ENCODE results near the gene LRRC46.

The LRRC46 gene

DNA sequence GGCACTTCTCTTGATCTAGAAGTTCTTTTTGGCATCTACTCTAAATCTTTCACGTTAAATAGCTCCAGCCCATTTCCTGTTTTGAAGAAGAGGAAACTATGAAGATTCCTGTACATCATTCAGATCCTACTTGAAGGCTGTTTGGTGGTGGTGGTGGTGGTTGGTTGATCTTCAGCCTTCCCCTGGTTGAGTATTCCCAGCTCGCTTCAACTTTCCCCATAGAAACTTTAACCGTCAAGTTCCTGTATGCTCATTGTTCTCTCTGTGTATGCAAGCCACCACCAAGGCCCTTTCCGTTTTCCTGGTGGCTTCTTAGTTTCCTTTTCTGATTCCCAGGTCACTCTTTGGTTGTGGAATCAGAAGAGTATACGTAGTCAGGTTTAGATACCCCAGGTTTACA, 3.3 kb downstream of the LRRC46 start:
- DNase-seq: no peak

DNA sequence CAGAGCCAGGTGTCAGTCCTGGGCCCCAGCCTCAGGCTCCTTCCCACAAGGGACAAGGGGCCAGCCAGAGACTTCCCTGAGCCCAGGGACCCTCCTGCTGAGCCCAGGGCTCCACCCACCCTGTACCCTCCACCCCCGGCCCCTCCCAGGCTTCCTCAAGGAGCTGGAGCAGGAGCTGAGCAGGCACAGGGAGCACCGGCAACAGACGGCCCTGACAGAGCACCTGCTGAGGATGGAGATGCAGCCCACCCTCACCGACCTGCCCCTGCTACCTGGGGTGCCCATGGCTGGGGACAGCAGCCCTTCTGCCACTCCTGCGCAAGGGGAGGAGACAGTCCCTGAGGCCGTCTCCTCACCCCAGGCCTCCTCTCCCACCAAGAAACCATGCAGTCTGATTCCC, 5.1 kb downstream of the LRRC46 start:
- no peak for DNase-seq

- no peak for DNase-seq
Measured at GRCh38 chr17:47837401-47838039, 6.0 kb downstream of the LRRC46 start.

GRCh38 chr17:47838636-47839035, 7.2 kb downstream of the LRRC46 start:
- no peak for DNase-seq

GRCh38 chr17:47839071-47839470, 7.6 kb downstream of the LRRC46 start:
- no peak for DNase-seq

GRCh38 chr17:47840001-47840741, 8.7 kb downstream of the LRRC46 start:
- DNase-seq: no peak

DNA sequence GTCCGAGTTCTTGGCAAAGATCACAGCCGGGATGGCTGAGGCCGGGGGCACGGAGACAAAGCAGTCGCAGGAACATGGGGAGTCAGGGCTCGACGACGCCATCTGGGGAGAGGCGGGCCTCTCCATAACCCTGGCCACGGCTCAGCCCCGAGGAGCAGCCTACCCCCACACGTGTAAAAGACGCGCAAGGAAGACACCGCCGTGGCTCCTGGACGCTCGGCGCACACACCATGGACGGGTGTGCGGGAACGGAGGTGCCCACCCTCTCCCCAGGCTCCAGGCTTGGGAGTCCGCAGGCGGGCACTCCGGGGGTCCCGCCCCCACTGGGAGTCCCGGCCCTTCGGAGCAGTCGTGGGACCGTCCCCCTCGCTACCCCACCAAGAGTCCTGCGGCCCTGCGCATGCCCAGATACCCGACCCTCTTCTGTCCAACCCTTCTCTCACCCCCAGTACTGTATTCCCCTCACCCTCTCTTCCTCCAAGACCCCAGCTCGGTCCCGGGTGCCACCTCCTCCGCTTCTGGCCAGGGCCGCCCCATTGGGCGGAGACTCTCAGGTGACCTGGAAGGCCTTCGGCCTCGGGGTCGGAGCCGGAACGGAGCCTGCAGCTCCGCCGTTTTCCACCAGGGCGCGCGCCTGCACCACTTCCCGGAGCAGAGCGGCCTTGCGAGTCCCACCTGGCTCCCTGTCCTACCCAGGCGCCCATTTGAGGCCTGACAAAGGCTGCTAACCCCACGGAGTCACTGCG, 9.4 kb downstream of the LRRC46 start, which contains the start of gene SCRN2:
Gene SCRN2, minus strand, starts transcription at position 532 of the 746 bp plus-strand sequence. Its CDS starts 430 bp downstream, at position 102.
- peak; percentile 94 for DNase-seq

- no peak for DNase-seq
Measured at GRCh38 chr17:47841488-47842291, 10.2 kb downstream of the LRRC46 start.

DNA sequence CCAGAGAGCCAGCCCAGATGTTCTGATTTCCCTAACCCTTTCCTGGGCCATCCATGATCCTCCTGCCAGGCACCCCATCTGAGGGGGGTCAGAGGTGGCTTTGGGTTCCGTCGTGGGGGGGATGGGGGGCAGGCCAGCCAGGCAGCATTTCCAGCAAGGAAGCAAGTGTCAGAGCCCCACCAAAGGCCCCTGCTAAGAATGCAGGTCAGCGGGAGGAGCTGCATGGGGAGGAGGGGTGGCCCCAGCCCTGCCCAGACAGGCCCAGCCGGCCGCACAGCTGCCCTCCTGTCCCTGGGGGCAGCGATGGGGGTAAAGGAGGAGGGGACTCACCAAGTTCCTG, 11.9 kb downstream of the LRRC46 start:
- no peak for DNase-seq

GRCh38 chr17:47844227-47844626, 12.8 kb downstream of the LRRC46 start:
- no peak for DNase-seq

- DNase-seq: peak; percentile 24
Measured at GRCh38 chr17:47844814-47845715, 13.6 kb downstream of the LRRC46 start.

DNA sequence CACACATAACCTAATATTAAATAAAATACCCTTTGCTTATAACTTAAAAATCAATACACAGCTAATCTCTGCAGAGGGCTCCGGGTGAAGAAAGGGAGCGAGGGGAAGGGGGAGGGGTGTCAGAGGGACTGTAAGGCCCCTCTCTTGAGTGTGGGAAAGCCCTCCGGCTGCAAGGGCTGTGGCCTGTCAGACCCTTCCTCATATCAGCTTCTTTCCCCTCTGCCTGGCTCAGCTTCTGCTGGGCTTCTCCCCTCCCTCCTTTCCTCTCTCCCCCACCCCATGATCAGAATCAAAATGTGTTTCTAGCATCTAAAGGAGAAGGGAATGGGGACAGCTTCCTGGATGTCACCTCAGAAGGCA, 14.2 kb downstream of the LRRC46 start:
- no peak for DNase-seq

GRCh38 chr17:47846716-47847340, 15.4 kb downstream of the LRRC46 start:
- DNase-seq: peak; percentile 22

DNA sequence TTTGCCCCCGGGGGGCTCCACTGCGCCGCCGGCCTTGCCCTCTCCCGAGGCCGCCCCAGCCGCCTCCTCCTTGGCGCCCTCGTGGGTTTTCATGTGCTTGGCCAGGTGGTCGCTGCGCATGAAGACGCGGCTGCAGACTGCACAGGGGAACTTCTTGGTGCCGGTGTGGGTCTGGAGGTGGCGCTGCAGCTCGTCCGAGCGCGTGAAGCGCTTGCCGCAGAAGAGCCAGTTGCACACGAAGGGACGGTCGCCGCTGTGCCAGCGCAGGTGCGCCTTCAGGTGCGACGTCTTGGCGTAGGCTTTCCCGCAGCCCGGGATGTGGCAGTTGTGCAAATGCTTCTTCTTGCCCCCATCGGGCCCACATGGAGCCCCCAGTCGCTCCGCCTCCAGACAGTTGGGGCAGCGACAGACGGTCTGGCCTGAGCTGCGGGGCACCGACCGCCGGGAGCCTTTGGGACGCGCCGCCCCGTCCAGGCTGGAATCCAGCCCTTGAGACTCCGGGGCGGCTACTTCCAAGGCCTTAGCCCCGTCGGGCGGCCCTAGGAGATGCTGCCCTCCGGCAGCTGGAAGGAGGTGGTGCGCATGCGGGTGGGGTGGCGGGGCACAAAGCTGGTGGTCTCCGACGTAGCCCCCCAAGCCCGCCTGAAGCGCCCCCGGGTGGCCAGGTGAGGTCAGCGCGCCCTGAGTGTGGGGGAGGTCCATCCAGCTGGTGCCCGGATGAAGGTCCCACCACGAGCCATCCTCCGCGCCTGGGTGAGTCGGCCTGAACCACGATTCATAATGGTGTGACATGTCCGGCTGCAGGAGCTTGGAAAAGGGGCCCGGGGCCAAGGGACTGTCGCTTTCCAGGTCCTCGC, 16.1 kb downstream of the LRRC46 start:
- peak; percentile 51 for DNase-seq

DNA sequence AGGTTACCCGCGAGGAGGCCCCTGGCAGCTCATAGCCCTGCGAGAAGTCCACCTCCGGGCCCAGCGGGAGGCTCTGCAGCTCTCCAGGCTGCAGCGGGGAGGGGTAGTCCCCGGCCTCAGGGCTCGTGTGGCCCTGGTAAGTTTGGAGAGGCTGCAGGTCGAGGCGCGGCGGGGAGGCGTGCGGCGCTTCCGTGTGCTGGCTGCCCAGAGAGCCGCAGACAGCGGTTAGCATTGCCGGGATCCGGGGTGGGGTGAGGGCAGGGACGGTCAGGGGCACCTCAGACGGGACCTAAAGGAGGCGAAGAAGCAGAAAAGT, 16.7 kb downstream of the LRRC46 start:
- DNase-seq: no peak

GRCh38 chr17:47850373-47850691, 18.9 kb downstream of the LRRC46 start:
- no peak for DNase-seq

DNA sequence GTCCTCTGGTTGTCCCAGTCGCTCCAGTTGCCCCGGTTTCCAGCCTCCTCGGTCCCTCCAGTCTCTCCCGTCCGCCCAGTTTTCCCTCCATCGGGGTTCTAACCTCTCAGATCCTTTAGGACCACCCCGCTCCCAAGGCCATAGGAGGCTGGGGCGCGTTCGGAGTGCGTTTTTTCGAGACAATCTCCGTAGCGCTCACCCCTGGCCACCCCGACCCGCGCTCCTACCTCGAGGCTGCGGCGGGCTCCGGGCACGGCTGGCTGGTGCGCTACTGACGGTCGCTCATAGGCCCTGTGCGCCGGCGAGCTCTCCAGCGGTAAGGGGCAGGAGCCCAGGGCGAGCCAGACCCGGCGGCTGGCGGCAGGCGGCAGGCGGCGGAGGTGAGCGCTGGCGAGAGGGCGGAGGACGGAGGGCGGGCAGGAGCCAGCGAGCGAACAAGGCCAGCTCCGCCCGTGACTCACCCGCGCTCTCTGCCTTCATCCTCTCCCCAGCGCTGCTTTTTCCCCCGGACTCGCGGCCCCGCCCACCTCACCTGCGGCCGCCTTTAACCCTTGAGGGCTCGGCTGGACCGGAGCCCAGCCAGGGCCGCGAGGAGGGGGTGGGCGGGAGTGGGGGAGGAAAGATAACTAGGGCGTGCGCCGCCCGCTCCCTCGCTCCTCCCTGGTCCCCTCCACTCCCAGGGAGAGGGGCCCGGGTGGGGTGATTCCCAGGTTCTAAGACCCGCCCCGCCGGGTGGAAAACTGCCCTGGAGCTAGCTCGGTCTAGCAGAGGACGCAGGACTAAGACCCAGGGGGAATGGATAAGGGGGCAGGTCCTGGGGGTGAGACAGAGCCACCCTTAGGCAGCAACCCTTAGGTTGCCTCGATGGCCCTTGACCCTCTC, 19.5 kb downstream of the LRRC46 start, which contains the start of gene SP6:
Gene SP6, minus strand, starts transcription at position 472 of the 882 bp plus-strand sequence. CDS start 2,734 bp downstream, outside the sequence.
- peak; percentile 62 for DNase-seq

DNA sequence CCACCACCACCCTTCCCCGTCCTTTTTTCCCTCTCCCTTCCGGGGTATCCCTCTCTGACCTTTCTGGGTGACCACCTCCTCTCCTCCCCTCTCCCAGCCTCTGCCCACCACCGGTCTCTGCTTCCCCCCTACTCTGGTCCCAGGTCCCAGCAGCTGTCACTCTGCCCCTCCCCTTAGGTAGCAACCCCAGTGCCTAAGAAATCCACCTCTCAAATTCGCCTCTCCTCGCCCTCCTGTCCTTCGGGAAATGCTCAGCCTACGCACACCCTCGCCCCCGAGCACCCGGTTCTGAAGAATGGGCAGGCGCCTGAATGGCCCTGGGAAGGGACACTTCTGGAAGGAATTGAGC, 20.3 kb downstream of the LRRC46 start:
- DNase-seq: no peak

DNA sequence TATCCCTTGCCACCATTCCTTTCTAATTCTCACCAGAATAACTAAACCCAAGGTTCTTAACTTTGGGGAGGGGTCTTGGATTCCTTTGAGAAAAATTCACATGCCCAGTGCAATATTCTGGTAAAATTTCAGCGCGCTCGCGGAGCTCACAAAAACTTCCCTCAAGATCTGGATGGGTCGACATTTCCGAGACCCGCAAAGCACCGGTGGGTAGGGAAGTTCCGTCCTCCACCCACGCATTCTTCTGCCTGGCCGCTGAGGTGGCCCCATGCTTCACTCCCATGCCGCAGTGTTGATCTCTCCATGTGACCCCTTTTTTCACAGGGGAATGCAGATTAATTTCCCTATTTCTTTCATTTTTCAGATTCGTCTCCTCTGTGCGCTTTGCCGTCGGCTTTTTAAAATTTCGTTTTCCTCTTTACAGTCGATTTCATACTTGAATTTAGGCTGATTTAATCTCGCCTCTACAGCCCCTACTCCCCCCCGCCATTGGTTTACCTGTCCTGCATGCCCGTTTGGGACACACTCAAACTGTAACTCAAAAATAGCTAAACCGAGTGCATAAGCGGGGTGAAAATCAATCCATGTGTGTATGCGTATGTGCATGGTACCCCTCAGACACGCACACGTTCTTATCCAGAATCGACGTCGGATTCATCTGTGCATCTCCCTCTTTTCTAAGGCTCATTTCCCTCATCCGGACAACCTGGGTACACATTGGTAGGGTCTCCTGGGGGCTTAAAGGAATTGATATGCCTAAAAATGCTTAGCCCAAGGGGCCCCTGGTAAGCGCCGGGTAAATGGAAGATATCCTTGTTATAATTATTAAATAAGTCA, 20.9 kb downstream of the LRRC46 start:
- no peak for DNase-seq

All from NCI-H82 (cell line).